Suppressor macrophage (primary cell): Measurements from ENCODE around the gene EMILIN1.

Experiments used
- DNase-seq, 4 experiments: peaks; one replicate each; pipeline ENCODE4 v3.0.0-alpha.2; 2020 to 2022

The EMILIN1 gene

DNA sequence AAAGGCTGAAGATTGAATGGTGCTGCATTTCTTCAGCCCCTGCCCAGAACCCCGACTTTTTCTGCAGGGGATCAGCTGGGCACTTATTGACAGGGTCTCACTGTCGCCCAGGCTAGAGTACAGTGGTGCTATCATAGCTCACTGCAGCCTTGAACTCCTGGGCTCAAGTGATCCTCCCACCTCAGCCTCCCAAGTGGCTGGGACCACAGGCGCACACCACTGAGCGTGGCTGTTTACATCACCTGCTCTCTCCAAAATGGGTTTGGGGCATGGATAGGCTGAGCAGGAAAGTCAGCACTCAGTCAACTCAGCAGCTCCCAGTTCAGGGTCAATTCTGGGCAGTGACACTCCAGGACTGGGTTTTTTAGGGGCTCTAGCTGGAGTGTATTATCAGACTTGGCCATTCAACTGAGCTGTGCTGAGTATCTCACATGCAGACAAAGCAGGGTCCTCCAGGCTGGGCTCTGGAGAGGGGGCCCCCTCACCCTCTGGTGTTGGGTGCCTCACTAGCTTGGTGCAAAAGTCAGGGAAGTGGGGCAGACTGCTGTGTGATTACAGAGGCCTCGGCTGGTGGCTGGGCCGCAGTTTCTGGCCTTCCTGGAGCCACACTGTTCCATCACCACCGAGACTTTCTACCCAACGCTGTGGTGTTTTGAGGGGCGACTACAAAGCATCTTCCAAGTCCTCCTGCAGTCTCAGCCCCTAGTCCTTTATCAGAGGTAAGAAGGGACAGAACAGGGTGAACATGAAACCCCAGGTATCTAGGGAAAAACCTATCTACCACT lies 49.7 kb downstream of the EMILIN1 start:
- DNase-seq = no peak

DNA sequence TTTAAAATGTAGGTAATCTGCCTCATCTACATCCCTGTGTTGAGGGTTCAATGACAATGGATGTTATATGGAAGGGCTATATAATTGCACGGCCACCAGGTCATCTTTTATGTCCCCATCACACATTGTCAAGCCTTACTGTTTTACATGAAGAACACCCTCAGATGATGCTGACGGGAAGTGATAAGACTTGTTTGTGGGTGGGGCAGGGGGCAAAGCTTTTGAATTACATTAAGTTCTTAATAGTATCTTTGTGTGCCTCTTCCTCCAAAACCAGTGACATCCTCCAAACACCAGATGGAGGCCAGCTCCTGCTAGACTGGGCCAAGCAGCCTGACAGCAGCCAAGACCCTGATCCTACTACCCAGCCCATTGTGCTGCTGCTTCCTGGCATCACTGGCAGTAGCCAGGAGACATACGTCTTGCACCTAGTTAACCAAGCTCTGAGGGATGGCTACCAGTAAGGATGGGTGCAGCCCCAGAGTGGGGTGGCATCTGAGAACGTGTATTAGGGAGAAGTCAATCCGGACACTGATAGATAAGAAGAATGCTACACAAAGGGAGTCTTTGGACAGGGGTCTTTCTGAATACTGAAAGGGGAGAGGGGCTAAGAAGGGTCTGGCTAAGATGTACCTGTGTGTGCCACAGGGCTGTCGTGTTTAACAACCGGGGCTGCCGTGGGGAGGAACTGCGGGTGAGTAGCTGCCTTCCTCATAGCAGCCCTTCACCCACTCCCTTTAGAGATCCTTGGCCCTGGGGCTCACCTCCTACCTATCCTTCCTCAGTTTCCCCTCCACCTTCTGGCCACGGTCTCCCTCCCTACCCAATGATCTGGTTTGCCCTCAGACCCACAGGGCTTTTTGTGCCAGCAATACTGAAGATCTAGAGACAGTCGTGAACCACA lies 50.5 kb downstream of the EMILIN1 start:
- DNase-seq = no peak

DNA sequence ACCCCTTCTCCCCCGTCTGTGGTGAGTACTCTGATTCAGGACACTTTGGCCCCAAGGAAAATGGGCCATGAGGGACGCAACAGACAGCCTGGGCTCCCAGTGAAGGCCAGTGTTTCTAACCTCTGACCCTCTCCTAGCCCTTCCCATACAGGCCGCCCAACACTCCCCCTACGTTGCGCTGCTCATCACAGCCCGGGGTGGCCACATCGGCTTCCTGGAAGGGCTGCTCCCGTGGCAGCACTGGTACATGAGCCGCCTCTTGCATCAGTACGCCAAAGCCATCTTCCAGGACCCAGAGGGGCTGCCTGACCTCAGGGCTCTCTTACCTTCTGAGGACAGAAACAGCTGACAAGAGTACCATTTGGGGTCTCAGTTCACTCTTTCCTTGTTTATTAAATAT lies 52.0 kb downstream of the EMILIN1 start:
- DNase-seq = no peak

DNA sequence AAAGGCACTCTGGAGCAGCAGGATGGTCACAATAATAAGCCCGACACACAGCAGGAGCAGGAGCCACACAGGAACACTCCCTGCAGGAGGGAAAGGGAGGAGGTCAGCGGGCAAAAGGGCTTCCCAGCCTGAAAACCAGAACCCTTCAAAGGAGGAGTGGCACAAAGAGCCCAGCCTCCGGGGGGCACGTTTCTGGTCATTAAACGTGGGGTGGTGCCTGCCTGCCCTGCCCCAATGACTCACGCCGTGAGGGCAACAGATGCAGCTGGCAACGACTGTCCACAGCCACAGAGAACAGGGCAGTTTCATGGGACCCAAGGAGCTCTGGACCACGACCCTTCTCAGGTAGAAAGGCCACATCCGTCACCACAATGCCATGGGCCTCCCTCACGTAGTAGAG lies 53.0 kb downstream of the EMILIN1 start:
- no peak for DNase-seq

DNA sequence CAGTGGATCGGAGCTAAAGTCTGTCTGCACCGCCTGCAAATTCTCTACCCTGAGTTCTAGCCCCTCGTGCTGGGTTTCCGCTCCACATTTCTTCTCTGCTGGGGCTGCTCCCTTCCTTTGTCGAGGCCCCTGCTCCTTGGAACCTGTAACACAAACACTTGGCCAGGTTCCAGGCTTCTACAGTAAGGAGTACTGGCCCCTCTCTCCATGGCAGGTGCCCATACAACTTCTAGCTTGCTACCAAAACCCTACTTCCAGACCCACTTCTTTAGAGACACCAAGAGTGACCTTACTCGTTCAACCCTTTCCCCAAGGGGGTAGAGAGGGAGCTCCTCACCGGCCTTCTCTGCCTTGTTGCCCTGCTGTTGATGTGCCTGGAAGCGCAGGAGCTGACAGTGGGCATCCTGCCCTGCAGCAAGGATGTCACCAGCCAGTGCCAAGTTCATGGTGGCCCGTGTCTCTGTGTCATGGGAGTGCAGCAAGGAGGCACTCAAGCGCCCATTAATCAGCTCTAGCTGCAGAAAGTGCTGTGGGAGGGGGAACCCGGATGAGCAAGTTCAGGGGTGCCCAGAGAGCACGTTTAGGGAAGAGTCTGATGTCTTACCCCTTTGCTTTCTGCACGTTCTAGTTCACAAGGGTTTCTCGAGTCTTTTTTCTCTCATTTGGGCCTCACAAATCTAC lies 54.9 kb downstream of the EMILIN1 start:
- peak; percentile 37 to 61 (median 52) for DNase-seq

DNA sequence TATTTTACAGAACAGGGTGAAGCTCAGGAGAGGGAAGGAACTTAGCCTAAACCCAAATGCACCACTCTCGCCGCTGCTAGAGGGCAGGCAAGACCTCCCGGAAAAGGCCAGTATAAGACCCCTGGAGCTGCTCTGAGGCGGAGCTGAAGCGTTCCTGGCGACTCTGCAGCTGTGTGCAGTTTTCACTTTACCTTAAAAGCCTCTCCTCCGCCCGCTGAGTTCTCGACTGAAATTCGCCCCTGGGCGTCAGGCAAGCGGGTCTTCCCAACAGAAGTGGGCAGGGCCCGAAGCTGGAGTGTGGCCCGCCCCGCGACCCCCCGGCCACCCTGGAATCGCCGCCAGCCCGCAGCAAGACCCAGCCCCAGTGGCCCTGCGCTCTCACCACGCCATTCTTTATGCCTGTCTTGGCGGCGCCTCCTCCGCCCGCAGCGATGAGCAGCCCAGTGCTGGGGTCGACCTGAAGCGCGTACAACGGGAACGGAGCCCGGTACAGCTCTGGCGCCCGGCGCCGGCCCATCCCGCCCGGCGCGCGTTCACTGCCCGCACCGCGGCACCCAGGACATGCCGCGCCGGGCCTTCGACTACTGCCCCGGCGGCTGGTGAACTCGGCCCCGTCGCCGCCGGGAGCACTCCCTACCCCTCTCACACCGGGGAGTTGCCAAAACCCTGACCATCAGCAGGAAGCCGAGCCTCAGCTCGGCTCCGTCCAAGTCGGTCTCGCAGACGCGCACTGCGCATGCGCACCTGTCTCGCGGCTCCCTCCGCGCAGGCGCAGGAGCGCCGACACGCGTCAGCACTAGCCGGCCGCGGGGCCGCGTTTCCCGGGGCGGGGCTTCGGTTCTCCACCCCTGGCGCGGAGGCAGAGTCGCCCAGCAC lies 55.7 kb downstream of the EMILIN1 start, which contains the start of gene PREB:
Gene PREB (minus strand): TSS at position 732 of the 876 bp plus-strand sequence. CDS start 215 bp downstream, at position 517.
- peak; percentile 99 to 100 (median 100) for DNase-seq

DNA sequence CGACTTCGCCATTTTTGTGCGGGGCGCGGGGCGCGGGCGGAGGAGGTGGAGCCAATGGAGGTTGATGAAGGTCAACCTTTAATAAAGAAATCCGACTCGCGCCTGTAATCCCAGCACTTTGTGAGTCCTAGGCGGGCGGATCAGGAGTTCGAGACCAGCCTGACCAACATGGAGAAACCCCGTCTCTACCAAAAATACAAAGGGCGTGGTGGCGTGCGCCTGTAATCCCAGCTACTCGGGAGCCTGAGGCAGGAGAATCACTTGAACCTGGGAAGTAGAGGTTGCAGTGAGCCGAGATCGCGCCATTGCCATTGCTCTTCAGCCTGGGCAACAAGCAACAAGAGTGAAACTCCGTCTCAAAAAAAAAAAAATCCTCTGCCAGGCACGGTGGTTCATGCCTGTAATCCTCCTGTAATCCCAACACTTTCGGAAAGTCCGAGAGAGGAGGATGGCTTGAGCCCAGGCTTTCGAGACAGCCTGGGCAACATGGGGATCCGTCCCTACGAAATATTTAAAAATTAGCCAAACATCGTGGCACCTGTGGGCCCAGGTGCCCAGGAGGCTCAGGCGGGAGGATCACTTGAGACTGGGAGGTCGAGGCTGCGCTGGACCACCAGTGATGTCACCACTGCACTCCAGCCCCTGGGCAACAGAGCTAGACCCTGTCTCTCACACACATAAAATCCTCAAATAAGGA lies 56.5 kb downstream of the EMILIN1 start:
- DNase-seq = no peak

DNA sequence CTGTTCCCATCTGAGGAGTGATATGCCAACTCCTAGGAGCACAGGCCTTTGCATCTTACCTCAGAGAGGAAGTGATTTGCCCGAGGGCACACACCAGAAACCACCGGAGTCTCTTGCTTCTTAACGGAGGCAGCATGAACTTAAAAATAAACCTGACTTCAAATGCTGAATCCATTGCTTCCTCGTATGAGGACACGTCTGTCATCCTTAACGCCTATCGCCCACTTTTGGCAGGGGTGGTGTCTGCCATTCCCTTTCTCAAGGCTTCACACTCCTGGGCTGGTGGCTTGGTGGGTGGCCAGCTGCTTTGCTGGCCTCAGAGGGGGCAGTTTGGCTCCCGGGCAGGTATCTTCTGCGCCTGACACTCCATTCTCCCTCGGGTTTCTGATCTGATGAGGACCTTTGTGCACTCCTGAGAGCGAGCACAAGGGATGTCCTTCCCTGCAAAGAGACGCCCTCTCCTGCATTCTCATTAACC lies 57.1 kb downstream of the EMILIN1 start:
- DNase-seq = peak; percentile 16 to 41 (median 30)
